ENCODE data around the gene ENPP4. TPM values are rescaled to one million over a fixed set of nuclear protein-coding genes. Genes with fewer than 3 reads are reported as not detected.

Gene ENPP4
- total RNA-seq, 1 experiment from 2014 or later = 5.4 TPM

DNA sequence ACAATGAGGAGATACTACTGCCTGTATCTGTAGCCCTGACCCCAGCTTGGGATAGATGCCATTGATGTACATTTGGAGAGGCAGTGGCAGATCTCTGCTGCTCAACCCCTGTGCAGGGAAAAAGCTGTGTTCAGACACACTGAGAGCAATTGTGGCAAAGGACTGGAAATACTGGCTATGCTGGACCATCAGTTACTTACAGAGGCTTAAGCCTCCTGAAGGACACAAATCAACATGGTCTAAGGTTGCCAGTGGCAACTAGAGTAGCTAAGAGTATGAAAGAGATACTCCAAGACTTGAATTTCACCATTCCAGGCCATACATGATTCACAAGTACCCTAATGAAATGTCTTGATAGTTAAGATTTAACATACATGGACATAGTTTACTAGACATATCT is 32.4 kb upstream of the ENPP4 start:
- no peak for TF ChIP-seq CTCF (IDR thresholded peaks at IDR 0.05)
- TF ChIP-seq TCF7L2 (IDR thresholded peaks at IDR 0.05; ENCODE audit: low read depth, low read length) = no peak
- no peak for TF ChIP-seq REST (IDR thresholded peaks at IDR 0.05; ENCODE audit: insufficient read depth in 1 of 2, low read depth in 2 of 2, low read length in 1 of 2)
- TF ChIP-seq POLR2AphosphoS5 (IDR thresholded peaks at IDR 0.05; ENCODE audit: low read depth, low read length) = no peak
- TF ChIP-seq SIN3A (IDR thresholded peaks at IDR 0.05; ENCODE audit: borderline replicate concordance, insufficient read depth, low read depth, low read length) = no peak
- DNase-seq (ENCODE audit: low read depth, low spot score) (no peak), ATAC-seq (no peak)
- no peaks in the 10 kb centered on the region; the same call in none of the 2 replicates for H3K27me3 ChIP-seq (ENCODE audit: control insufficient read depth, insufficient read depth, low read length)
- no TSS peak for BruUV-seq (replicated peaks)
- POLR2A ChIA-PET = no interaction called here
- no peak overlapping the region for H3K27ac ChIP-seq (ENCODE audit: low read length)
- in situ Hi-C loops (cut with HindIII; ENCODE audit: low pct_unique_long_range_greater_than_20kb, low sequenced_read_pairs) (no loop called here), intact Hi-C loops (cut with micrococcal nuclease; ENCODE audit: unreplicated experiment) (no loop called here)
- no peaks in the 10 kb centered on the region for H3K36me3 ChIP-seq (ENCODE audit: control insufficient read depth, insufficient read depth, low read length)
- CTCF ChIA-PET = no interaction called here
- H3K4me3 ChIP-seq (ENCODE audit: low read depth in 2 of 2, low read length in 2 of 2) = no peak overlapping the region
- H3K9me3 ChIP-seq (ENCODE audit: control insufficient read depth, insufficient read depth, low read depth, low read length) = no peaks in the 10 kb centered on the region
- H3K4me1 ChIP-seq (ENCODE audit: control insufficient read depth, insufficient read depth, low read length) = no peaks in the 10 kb centered on the region

- H3K9me3 ChIP-seq (ENCODE audit: control insufficient read depth, insufficient read depth, low read depth, low read length) = no peaks in the 10 kb centered on the region
- in situ Hi-C loops (cut with HindIII; ENCODE audit: low pct_unique_long_range_greater_than_20kb, low sequenced_read_pairs) (no loop called here), intact Hi-C loops (cut with micrococcal nuclease; ENCODE audit: unreplicated experiment) (no loop called here)
- BruUV-seq (replicated peaks) = no TSS peak
- H3K27me3 ChIP-seq (ENCODE audit: control insufficient read depth, insufficient read depth, low read length) = no peaks in the 10 kb centered on the region; the same call in 1 of the 2 replicates
- H3K4me3 ChIP-seq (ENCODE audit: low read depth in 2 of 2, low read length in 2 of 2) = no peak overlapping the region
- no peaks in the 10 kb centered on the region for H3K36me3 ChIP-seq (ENCODE audit: control insufficient read depth, insufficient read depth, low read length)
- TF ChIP-seq REST (IDR thresholded peaks at IDR 0.05; ENCODE audit: insufficient read depth in 1 of 2, low read depth in 2 of 2, low read length in 1 of 2) = no peak
- H3K4me1 ChIP-seq (ENCODE audit: control insufficient read depth, insufficient read depth, low read length) = no peaks in the 10 kb centered on the region
- no peak overlapping the region for H3K27ac ChIP-seq (ENCODE audit: low read length)
- POLR2A ChIA-PET = no interaction called here
- ATAC-seq (no peak), DNase-seq (ENCODE audit: low read depth, low spot score) (no peak)
- CTCF ChIA-PET = no interaction called here
Observed at GRCh38 chr6:46098678-46099077, 31.1 kb upstream of the ENPP4 start.

Measured in Panc1 (cell line).